Mononuclear cell (primary cell): ENCODE results near the gene ACP2. TPM values are rescaled to one million over a fixed set of nuclear protein-coding genes. Genes with fewer than 3 reads are reported as not detected.

ENCODE experiments used
- H3K27me3 ChIP-seq: 2 replicates; pipeline ENCODE4 v1.6.0; 2011; ENCODE audit warnings: low read length, control low read depth; ENCODE audit not compliant: insufficient read depth
- H3K4me1 ChIP-seq: 2 replicates; pipeline ENCODE4 v1.5.1; 2011; ENCODE audit warnings: mild to moderate bottlenecking, low read length, control low read depth; ENCODE audit not compliant: insufficient read depth
- H3K4me3 ChIP-seq: 2 replicates; pipeline ENCODE4 v1.5.1; 2011; ENCODE audit warnings: mild to moderate bottlenecking, low read length, moderate library complexity
- H3K9me3 ChIP-seq: 2 replicates; pipeline ENCODE4 v1.5.1; 2011; ENCODE audit warnings: low read depth, mild to moderate bottlenecking, control low read depth, low read length
- total RNA-seq: library from RNA; depleted of rRNA; stranded (reverse); fragments of >200 nt; gene quantifications from one replicate; pipeline ENCODE4 v1.2.3, GENCODE V29; 2012

Gene ACP2
- total RNA-seq, 1 donor = 9.2 TPM

DNA sequence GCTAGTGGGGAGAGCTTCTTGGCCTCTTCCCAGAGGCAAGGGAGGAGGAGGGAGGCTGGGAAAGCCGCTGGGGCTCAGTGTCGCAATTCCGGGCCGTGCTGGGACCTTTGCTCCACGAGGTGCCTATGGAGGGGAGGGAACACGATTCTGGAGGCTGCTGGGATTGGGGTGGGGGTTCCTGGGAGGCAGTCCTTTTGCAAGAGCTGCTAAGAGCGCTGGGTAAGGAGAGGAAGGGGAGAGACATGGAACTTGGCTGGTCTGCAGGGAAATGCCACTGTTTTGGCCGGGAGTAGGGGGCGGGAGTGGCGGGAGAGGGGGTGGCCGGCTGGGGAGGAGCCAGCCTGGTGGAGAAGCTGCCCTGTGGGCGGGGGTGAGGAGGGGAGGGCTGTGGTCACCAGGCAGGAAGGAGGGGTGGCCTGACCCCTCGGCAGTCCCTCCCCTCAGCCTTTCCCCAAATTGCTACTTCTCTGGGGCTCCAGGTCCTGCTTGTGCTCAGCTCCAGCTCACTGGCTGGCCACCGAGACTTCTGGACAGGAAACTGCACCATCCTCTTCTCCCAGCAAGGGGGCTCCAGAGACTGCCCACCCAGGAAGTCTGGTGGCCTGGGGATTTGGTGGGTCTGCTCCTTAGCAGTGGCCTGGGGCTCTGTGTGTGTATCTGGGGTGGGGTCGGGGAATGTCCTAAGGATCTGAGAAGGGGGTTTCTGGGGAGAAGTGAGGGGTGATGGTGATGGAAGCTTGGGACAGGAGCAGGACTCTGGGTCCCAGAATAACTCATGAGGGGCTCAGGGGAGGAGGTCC, 9.1 kb upstream of the ACP2 start, which contains the start of gene NR1H3:
NR1H3 (plus strand) TSS at position 480 of the 800 bp plus-strand sequence. CDS start 1,221 bp downstream, outside the sequence.
- Histone ChIP-seq H3K27me3 (no peaks in the 10 kb centered on the region), H3K4me3 (no peak within 1 kb of the TSS), H3K9me3 (no peaks in the 10 kb centered on the region), H3K4me1 (peaks cover 35% of the 10 kb centered on the region)

DNA sequence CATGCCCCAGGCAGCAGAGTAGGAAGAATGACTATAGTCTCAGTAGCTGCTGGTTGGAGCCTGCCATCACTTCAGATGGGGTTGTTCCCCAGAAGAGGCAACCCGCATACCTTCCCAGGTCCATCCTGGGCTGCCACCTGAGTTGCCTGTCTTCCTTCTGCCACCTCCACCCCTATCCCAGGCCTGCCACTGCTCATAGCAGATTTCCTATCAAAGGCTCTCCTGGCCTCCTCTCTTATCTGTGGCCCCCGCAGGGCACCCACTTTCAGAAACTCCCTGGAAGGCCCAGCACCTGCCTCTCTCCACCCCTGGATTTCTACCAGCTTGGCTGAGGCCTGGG, 8.5 kb upstream of the ACP2 start:
- no peak overlapping the region for H3K4me3 ChIP-seq
- no peaks in the 10 kb centered on the region for H3K27me3 ChIP-seq
- peaks cover 35% of the 10 kb centered on the region for H3K4me1 ChIP-seq
- H3K9me3 ChIP-seq = no peaks in the 10 kb centered on the region

DNA sequence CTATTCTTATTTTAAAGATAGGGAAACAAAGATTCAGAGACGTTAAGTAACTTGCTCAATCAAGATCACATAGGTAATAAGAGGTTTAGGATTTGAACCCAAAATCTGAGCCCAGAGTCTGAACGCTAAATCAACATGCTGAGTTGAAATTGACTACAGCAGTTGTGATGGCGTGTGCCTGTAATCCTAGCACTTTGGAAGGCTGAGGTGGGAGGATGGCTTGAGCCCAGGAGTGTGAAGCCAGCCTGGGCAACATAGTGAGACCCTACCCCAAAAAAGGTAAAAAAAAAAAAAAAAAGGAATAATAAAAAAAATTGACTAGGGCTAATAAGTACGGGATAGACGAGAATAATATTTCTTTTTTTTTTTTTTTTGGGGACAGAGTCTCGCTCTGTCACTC, 7.8 kb upstream of the ACP2 start:
- Histone ChIP-seq H3K9me3 (no peaks in the 10 kb centered on the region), H3K4me1 (peaks cover 35% of the 10 kb centered on the region), H3K4me3 (no peak overlapping the region), H3K27me3 (no peaks in the 10 kb centered on the region)

DNA sequence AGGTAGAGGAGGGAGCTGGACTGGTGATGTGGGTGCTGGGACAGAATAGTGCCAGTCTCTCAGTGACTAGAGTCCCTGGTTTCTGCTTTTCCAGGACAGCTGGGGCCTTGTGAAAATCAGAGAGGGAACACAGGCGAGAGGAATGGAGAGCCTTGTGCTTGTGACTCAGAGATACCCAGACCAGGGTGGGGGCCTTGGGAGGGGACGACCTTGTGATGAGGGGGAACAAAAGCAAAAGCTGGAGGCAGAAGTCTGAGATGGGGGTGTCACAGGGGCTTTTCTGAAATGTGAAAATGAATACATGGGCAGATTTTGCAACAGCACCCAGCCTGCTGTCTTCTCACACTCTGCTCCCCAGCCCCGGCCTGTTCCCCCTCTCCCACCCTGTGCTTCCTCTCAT, 5.8 kb upstream of the ACP2 start:
- no peak overlapping the region for H3K4me3 ChIP-seq
- no peaks in the 10 kb centered on the region for H3K27me3 ChIP-seq
- H3K9me3 ChIP-seq = no peaks in the 10 kb centered on the region
- peaks cover 37% of the 10 kb centered on the region for H3K4me1 ChIP-seq

DNA sequence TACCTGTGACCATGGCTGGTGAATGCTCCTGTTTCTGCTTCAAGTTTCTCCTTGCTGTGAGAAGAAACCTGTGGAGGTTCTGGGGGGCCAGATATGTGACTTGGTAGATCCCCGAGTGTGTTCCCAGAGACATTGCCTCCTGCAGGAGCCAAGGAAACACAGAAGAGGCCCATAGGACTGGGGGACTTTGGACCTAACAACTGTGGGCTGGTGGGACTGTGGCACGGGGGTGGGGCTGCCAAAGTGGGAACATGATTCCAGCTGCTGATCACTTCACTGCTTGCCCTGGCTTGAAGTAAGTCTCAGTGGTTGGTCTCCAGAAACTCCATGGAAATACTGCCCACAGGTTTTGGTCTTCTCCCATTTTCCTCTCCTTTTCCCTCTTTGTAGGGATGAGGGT, 5.0 kb upstream of the ACP2 start:
- peaks cover 39% of the 10 kb centered on the region for H3K4me1 ChIP-seq
- H3K27me3 ChIP-seq = no peaks in the 10 kb centered on the region
- H3K9me3 ChIP-seq = no peaks in the 10 kb centered on the region
- no peak overlapping the region for H3K4me3 ChIP-seq

DNA sequence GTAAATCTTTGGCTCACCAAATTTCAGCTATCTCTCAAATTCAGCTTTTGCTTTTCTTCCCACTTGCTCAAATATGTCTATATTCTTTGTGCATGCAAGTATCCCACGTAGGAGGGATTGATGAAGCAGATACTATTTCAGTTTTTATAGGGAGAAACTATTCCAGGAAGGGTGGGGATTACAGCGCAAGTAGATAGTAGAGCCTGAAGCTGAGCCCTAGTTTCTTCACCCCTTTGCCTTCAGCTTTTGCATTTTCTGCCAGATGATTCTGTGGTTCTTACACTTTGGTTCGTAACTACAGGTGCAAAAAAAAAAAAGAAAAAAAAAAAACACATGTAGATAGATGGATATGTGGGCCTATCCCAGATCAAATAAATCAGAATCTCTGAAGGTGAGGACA, 3.1 kb upstream of the ACP2 start:
- Histone ChIP-seq H3K9me3 (no peaks in the 10 kb centered on the region), H3K4me1 (peaks cover 42% of the 10 kb centered on the region), H3K27me3 (no peaks in the 10 kb centered on the region)

DNA sequence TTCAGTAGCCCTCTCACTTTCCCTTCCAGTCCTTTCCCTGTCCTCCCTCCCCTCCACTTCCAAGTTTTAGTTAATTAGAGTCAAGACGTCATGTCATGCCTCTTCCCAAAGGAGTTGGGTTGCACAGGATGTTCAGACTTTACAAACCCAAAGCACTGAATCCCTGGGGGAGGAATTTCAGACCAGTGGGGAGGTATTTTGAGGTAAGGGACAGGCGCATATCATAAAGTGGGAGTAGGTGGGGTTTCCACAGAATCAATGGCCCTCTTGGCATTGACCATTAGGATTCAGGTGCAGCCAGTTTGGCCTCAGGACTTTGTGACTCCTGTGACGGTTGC, 733 bp upstream of the ACP2 start:
- H3K4me3 ChIP-seq = peak overlapping the region; percentile 63
- no peaks in the 10 kb centered on the region for H3K27me3 ChIP-seq
- H3K4me1 ChIP-seq = peaks cover 32% of the 10 kb centered on the region
- no peaks in the 10 kb centered on the region for H3K9me3 ChIP-seq

More for the DNA sequence above, 3.1 kb upstream of the ACP2 start:
- no peak overlapping the region for H3K4me3 ChIP-seq

DNA sequence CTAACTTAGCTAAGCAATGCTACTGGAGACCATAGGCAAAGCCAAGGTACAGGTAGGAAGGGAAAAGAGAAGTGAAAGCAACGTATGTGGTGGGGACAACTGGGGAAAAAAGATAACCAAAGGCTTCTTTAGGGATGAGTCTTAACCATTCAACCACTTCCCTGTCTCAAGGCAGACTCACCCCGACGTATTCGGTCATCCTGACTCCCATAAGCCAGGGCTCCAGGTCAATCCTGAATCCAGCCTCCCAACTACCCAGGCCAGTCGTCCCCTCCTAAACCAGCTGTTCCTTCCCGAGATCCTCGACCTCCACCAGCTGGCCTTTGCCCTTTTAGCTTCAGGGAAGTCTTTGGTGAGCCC, 330 bp downstream of the ACP2 start:
- Histone ChIP-seq H3K9me3 (no peaks in the 10 kb centered on the region), H3K27me3 (no peaks in the 10 kb centered on the region), H3K4me3 (peak overlapping the region; percentile 63), H3K4me1 (peaks cover 25% of the 10 kb centered on the region)

DNA sequence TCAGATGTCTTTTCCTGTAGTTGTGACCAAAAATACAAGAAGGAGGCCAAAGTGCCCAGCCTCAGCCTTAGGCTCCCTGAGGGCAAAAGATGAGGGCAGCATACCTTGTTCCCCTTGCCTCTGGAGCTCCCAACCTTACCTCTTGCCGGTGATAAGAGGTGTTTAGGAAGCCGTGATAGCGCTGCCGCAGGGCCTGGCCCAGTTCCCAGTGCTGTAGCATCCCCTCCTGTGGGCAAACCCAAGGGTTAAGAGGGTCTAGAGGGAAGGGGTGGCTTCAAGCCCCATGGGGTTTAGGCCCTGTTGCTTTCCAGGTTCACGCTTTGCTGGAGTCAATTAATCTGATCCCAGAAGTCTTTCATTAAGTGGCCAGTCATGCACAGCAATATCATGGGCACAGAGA, 1.1 kb downstream of the ACP2 start:
- Histone ChIP-seq H3K4me3 (no peak overlapping the region), H3K27me3 (no peaks in the 10 kb centered on the region), H3K9me3 (no peaks in the 10 kb centered on the region), H3K4me1 (peaks cover 25% of the 10 kb centered on the region)

DNA sequence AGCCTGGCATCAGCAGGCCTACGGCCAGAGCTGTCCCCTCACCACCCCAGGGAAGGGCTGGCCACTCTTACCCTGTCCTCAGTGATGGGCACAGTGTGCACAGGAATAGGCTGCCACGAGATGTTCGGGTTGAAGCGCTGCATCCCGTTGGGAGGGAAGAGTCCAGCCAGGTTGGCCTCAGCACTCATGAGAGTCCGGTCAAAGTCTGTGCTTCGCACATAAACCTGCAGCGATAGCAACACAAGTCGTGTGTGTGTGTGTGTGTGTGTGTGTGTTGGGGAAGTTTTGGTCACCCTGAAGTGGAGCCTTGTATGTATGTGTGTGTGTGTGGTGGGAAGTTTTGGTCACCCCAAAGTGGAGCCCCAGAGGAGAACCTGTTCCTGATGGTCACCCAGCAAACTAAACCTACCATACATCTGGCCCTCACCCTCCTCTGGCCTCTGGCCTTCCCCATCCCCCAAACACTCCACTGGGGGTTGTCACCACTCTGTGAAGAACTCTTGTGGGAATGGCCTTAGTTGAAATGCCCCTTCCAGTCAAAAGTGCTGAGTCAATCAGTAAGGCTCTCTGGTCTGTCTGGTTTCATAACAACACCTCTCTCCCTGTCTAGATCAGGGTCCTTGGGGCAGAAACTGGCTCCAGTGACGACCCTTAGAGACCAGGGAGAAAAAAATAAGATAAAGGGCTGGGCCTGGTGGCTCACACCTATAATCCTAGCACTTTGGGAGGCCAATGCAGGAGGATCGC, 2.8 kb downstream of the ACP2 start:
- H3K4me1 ChIP-seq = peaks cover 25% of the 10 kb centered on the region
- H3K27me3 ChIP-seq = no peaks in the 10 kb centered on the region
- no peak overlapping the region for H3K4me3 ChIP-seq
- H3K9me3 ChIP-seq = no peaks in the 10 kb centered on the region

DNA sequence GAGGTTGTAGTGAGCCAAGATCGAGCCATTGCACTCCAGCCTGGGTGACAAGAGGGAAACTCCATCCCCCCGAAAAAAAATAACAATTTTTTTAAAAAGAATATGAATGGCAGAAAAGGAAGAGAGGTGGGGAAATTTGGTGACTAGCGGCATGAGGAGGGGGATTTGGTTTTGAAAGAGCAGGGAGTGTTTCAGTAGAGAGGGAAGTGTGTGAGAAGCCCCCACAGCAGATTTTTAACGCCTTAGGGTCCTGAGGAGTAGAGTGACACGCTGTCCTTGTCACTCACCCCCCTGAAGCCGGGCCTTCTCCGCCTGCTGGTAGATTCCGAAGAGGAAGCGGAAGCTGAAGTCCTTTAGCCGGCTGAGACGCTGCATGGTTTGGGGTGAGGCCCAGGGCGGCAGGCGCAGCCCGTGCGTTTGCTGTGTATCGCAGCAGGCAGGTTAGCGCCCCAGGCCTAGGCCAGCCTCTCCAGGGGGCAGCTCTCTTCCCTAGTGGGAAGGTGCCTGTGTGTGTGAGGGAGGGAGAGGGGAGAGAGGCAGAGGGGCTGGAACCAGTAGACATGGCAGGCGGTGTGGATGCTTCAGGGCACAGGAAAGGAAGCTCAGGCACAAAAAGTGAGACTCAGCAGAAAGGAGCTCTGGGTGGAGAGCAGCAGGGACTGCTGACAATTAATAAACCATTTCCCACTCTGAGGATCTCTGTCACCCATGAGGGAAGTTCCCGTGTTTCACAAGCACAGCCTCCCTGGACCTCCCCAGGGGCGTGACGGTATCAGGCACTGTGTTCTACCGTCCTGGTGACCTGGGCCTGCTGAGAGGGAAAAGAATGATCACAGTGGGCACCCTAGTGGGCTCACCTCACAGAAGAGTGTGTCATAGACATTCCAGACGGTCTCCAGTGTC, 3.9 kb downstream of the ACP2 start:
- H3K27me3 ChIP-seq = no peaks in the 10 kb centered on the region
- H3K4me3 ChIP-seq = no peak overlapping the region
- no peaks in the 10 kb centered on the region for H3K9me3 ChIP-seq
- peaks cover 22% of the 10 kb centered on the region for H3K4me1 ChIP-seq

DNA sequence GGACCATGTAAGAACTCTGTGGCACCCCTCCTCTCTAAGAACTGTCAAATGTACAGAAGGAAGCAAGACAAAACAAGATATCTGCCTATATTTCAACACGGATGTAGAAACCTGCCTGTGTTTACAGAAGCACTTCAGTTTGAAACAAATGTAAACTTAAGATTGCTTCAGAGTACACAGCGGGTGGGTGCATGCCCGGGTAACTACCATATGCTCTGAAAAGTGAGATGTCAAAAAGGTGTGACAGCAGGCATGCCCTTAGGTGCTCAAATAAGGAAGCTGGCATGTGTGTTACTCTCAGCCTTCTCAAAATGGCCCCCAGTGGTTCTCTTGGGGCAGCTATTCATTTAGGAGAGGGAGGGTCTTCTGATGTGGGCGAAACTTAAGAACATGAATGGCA, 5.2 kb downstream of the ACP2 start:
- Histone ChIP-seq H3K4me3 (no peak overlapping the region), H3K9me3 (no peaks in the 10 kb centered on the region), H3K27me3 (no peaks in the 10 kb centered on the region), H3K4me1 (peaks cover 15% of the 10 kb centered on the region)

DNA sequence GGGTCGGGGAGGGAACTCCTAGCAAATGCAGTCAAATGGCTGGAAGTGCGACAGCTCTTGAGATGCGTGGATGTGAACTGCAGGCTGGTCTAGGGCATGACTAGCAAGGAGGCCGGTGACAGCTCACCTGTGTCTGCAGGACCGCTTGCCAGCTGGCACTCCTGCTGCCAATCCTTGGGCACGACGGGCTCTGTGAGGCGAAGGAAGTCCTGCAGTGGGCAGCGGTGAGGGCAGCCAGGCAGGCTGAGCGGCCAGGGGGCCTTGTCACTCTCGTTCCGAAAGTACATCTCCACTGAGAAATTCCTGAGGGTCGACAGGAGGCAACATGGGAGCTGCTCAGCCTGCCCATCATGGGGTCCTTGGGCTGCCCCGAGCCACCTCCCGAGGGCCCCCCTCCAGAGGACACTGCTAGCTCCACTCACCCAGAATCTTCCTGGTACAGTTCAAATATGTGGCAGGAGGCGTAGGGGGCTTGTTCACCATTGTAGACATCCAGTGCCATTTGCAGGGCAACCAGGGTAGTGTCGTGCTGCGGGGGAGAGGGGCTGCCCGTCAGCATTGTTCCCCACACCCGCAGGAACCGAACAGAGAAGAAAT, 5.9 kb downstream of the ACP2 start:
- no peaks in the 10 kb centered on the region for H3K9me3 ChIP-seq
- H3K4me1 ChIP-seq = peaks cover 8% of the 10 kb centered on the region
- H3K27me3 ChIP-seq = no peaks in the 10 kb centered on the region
- no peak overlapping the region for H3K4me3 ChIP-seq

DNA sequence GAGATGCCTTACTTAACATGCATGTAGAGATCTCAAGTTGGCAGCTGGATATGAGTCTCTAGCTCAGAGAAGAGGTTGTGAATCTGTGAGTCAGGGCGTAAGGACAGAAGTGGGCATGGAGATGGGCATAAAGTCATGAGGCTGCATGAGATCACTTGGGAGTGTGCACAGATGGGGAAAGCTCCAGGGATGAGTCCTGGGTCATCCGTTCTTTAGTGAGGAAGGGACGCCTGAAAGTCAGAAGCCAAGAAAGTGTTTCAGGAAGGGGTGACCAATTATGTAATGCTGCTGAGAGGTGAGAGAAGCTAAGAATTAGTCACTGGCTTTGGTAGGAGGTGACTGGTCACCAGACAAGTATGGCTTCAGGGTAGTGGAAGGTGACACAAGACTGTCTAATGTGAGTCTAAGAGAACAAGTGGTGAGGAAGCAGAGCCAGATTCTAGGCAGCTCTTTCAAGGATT, 6.7 kb downstream of the ACP2 start:
- H3K27me3 ChIP-seq = no peaks in the 10 kb centered on the region
- no peaks in the 10 kb centered on the region for H3K9me3 ChIP-seq
- no peak overlapping the region for H3K4me3 ChIP-seq
- H3K4me1 ChIP-seq = peaks cover 1% of the 10 kb centered on the region

DNA sequence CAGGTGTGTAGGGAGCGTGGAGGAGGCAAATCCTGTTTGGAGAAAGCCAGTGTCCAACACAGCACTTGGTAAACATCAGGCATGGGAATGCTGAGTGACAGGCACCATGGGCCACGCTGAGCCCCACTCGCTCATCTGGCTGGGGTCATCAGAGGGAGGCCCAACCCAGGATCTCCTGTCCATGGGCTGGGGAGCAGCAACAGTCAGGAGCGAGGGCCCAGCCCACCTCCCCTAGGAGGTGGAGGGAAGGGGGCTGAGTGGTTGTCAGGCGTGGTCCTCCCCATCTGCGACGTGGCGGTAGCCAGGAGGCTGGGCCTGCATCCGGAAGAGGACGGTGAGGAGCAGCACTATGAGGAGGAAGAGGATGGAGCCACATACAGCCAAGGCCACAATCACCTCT, 8.8 kb downstream of the ACP2 start:
- Histone ChIP-seq H3K27me3 (no peaks in the 10 kb centered on the region), H3K4me1 (no peaks in the 10 kb centered on the region), H3K9me3 (no peaks in the 10 kb centered on the region), H3K4me3 (no peak overlapping the region)
